Stimulated activated naive CD8-positive, alpha-beta T cell treated with anti-CD3 and anti-CD28 coated beads, Interleukin-15, amount 100 ng/mL, for 72 hours (primary cell): ENCODE data around the gene HSPG2.

Experiments used
- ATAC-seq: fragments of 150-1000 bp; cut with Tn5 transposase; 2 replicates; pipeline ENCODE4 v1.10.0; 2021; ENCODE audit warnings: mild to moderate bottlenecking, moderate library complexity
- DNase-seq, 2 donors: peaks; one replicate each; pipeline ENCODE4 v3.0.0; 2021 to 2022
- H3K27ac Mint-ChIP-seq, 2 donors: one replicate each; pipeline ENCODE4 v1.8.0; 2022; ENCODE audit warnings: mild to moderate bottlenecking in 2 of 2, mixed read lengths in 2 of 2, moderate library complexity in 2 of 2
- H3K27me3 Mint-ChIP-seq: one replicate; pipeline ENCODE4 v1.8.0; 2022; ENCODE audit warnings: mixed read lengths
- H3K4me1 Mint-ChIP-seq: one replicate; pipeline ENCODE4 v1.8.0; 2022; ENCODE audit warnings: mild to moderate bottlenecking, mixed read lengths
- H3K4me3 Mint-ChIP-seq, 2 donors: one replicate each; pipeline ENCODE4 v1.8.0; 2022; ENCODE audit warnings: mild to moderate bottlenecking in 2 of 2, mixed read lengths in 2 of 2, moderate library complexity in 1 of 2
- H3K9me3 Mint-ChIP-seq, 2 donors: one replicate each; pipeline ENCODE4 v1.8.0; 2022; ENCODE audit warnings: mixed read lengths in 2 of 2

The HSPG2 gene

GRCh38 chr1:21852282-21853130 is 84.6 kb downstream of the HSPG2 start:
- ATAC-seq (no peak), DNase-seq (no peak)
- H3K4me1 Mint-ChIP-seq = peaks cover 7% of the 10 kb centered on the region
- H3K4me3 Mint-ChIP-seq = no peak overlapping the region
- peak overlapping the region in 1 of 2 donors; percentile 90 for H3K27ac Mint-ChIP-seq
- H3K27me3 Mint-ChIP-seq = no peaks in the 10 kb centered on the region
- H3K9me3 Mint-ChIP-seq = no peaks in the 10 kb centered on the region

- Mint-ChIP-seq H3K9me3 (no peaks in the 10 kb centered on the region), H3K4me3 (no peak overlapping the region), H3K27ac (no peak overlapping the region), H3K27me3 (no peaks in the 10 kb centered on the region), H3K4me1 (peaks cover 5% of the 10 kb centered on the region)
- ATAC-seq (no peak), DNase-seq (no peak)
These were observed 85.5 kb downstream of the HSPG2 start for GRCh38 chr1:21851430-21852250.

DNA sequence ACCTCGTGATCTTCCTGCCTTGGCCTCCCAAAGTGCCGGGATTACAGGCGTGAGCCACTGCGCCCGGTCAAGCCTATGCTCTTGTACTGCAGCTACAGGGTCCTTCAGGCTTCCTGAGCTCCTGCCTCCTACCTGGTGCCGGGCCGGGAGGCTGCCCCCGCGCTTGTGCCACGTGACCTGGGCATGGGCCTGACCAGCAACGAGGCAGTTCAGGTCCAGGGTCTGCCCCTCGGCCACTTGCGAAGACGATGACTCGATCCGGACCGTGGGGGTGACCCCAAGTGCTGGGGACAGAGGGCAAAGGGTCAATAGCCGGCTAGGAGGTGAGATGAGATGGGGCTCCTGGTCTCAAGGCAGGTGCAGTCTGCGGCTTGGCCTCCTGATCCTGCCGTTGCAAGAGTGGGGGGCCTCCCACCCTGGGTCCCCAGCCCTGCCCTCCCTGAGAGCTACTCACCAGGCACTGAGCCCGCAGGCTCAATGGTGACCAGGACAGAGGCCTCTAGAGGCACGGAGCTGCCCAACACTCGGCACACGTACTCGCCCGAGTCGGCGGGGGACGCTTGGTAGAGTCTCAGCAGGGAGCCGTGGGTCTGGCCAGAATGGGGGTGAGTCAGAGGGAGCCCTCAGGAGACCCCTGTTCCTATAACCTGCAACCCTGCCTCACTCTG is 87.1 kb downstream of the HSPG2 start:
- Mint-ChIP-seq H3K4me1 (peaks cover 5% of the 10 kb centered on the region), H3K27ac (no peak overlapping the region), H3K9me3 (no peaks in the 10 kb centered on the region), H3K4me3 (no peak overlapping the region), H3K27me3 (no peaks in the 10 kb centered on the region)
- DNase-seq (no peak), ATAC-seq (no peak)

- DNase-seq (no peak), ATAC-seq (no peak)
- no peaks in the 10 kb centered on the region for H3K9me3 Mint-ChIP-seq
- H3K27me3 Mint-ChIP-seq = no peaks in the 10 kb centered on the region
- no peak overlapping the region for H3K4me3 Mint-ChIP-seq
- peaks cover 5% of the 10 kb centered on the region for H3K4me1 Mint-ChIP-seq
- no peak overlapping the region for H3K27ac Mint-ChIP-seq
These were observed 88.5 kb downstream of the HSPG2 start for GRCh38 chr1:21848524-21849174.

DNA sequence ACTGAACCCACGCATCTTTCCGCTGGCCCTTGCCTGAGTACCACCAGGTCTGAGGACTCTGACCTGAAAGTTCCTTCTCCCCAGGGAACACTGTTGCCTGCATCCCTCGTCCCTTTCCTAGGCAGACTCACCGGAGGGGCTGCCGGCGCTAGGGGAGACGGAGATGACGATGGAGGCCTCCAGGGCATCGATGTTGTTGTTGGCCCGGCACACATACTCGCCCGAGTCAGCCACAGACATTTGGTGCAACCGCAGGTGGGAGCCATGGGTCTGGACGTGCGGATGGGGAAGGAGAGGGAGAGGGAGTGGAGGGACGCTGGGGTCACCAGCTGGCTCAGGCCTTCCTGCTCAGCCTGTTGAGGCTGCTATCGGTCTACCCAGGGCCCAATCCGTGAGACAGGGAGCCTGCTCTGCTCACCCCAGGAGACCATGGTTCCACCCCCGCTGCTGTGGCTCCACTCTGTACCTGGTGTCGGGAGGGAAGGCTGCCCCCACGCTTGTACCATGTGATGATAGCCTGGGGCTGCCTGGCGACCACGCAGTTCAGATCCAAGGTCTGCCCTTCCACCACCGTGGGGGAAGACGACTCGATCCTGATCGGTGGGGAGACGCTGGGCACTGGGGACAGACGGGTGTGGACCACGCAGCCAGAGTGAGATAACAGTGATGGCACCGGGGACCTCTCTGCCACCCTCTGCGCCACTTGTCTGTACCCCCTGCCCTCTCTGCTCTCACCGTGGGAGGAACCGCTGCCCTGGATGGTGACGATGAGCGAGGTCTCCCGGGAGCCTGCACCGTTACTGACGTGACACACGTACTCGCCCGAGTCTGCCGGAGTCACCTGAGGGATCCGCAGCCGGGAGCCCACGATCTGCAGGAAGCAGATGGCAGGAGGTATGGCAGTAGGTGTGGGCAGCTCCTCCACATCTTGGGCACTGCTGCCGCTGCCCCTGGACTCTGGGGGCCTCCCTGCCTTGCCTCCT is 89.6 kb downstream of the HSPG2 start:
- no peaks in the 10 kb centered on the region for H3K27me3 Mint-ChIP-seq
- DNase-seq = no peak
- H3K4me1 Mint-ChIP-seq = peaks cover 5% of the 10 kb centered on the region
- H3K27ac Mint-ChIP-seq = no peak overlapping the region
- no peak overlapping the region for H3K4me3 Mint-ChIP-seq
- ATAC-seq = peak; percentile 16
- no peaks in the 10 kb centered on the region for H3K9me3 Mint-ChIP-seq

DNA sequence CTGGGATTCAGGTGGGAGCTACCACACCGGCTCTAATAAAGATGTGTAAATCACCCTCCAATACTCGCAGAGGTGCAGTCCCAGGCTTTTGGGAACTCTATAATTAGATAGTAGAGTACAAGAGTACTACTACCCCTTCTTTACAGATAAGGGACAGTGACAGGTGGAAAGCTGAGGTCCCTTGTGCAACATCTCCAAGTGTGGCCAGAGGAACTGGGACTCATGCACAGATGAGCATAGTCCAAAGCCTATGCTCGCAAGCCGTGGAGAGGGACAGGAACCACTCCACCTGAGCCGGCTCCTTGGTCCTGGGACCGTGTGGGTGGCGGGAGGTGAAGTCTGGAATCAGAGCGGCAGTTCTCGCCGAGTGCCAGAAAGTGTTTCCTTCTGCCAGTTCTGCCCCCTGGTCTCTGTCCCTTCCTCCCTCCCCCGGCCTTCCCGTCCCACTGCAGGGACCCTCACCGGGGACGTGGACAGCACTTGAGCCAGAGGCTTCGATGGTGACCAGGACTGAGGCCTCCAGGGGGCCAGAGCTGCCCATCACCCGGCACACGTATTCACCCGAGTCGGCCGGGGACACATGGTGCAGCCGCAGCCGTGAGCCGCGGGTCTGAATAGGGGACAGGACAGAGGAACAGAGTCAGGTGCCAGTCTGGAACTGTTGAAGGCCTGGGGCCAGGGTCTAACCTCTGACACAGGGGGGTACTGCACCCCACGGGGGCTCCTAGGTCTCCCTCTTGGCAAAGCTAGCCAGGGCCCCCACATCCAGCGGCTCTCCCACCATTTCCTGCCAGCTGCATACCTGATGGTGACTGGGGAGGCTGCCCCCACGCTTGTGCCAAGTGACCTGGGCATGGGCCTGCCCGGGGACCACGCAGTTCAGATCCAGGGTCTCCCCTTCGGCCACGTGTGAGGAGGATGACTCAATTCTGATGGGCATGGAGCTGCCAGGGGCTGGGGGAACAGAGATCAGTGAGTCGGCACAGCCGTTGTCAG is 91.2 kb downstream of the HSPG2 start:
- Mint-ChIP-seq H3K27me3 (no peaks in the 10 kb centered on the region), H3K4me3 (no peak overlapping the region), H3K4me1 (no peaks in the 10 kb centered on the region), H3K27ac (no peak overlapping the region), H3K9me3 (no peaks in the 10 kb centered on the region)
- ATAC-seq (no peak), DNase-seq (no peak)

DNA sequence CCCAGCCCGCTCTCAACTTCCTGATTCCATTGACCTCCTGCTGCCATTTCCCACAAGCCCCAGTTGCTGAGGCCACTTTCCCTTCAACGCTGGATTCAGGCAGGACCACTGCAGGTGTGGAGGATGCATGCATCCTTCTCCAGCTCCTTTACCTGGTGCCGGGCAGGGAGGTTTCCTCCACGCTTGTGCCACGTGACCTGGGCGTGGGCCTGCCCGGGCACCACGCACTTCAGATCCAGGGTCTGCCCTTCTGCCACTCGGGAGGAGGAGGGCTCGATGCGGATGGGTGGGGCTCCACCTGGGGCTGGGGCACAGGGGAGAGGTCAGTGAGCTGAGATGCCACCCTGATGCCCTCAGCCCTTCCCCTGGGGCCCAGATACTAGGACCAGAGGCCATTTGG is 93.1 kb downstream of the HSPG2 start:
- DNase-seq = no peak

GRCh38 chr1:21843208-21843607 is 93.9 kb downstream of the HSPG2 start:
- DNase-seq = no peak
- no peaks in the 10 kb centered on the region for H3K27me3 Mint-ChIP-seq
- no peaks in the 10 kb centered on the region for H3K9me3 Mint-ChIP-seq
- no peak overlapping the region for H3K27ac Mint-ChIP-seq
- no peaks in the 10 kb centered on the region for H3K4me1 Mint-ChIP-seq
- ATAC-seq = no peak
- H3K4me3 Mint-ChIP-seq = no peak overlapping the region

More for the DNA sequence above, 93.1 kb downstream of the HSPG2 start:
- Mint-ChIP-seq H3K4me1 (no peaks in the 10 kb centered on the region), H3K4me3 (no peak overlapping the region), H3K9me3 (no peaks in the 10 kb centered on the region), H3K27ac (no peak overlapping the region), H3K27me3 (no peaks in the 10 kb centered on the region)
- no peak for ATAC-seq

- H3K9me3 Mint-ChIP-seq = no peaks in the 10 kb centered on the region
- no peak overlapping the region for H3K4me3 Mint-ChIP-seq
- no peaks in the 10 kb centered on the region for H3K4me1 Mint-ChIP-seq
- DNase-seq (no peak), ATAC-seq (no peak)
- H3K27ac Mint-ChIP-seq = peak overlapping the region in 1 of 2 donors; percentile 82
- no peaks in the 10 kb centered on the region for H3K27me3 Mint-ChIP-seq
These were observed 94.4 kb downstream of the HSPG2 start for GRCh38 chr1:21842606-21843162.

- no peak for ATAC-seq
- H3K9me3 Mint-ChIP-seq = no peaks in the 10 kb centered on the region
- H3K4me1 Mint-ChIP-seq = no peaks in the 10 kb centered on the region
- no peak overlapping the region for H3K27ac Mint-ChIP-seq
- H3K27me3 Mint-ChIP-seq = no peaks in the 10 kb centered on the region
- no peak overlapping the region for H3K4me3 Mint-ChIP-seq
- no peak for DNase-seq
These were observed 95.2 kb downstream of the HSPG2 start for GRCh38 chr1:21841852-21842466.

DNA sequence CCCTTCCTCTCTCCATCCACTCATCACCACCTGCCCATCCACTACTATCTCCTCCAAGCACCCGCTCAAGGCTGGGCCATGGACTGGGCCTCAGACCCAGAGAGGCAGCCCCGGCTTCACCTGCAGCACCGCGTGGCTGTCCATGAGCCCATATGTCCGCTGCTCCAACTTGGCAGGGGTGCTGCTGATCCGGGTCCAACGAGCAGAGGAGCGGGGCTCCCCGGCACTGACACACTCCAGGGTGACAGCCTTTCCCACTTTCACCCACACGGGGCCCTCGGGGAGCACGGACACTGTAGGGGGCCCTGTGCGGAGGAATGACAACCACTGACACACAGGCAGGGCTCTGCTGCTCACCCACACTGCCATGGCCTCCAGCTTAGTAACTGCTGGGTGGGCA is 96.1 kb downstream of the HSPG2 start:
- DNase-seq (no peak), ATAC-seq (no peak)
- Mint-ChIP-seq H3K4me3 (no peak overlapping the region), H3K4me1 (no peaks in the 10 kb centered on the region), H3K27ac (no peak overlapping the region), H3K27me3 (no peaks in the 10 kb centered on the region), H3K9me3 (no peaks in the 10 kb centered on the region)

DNA sequence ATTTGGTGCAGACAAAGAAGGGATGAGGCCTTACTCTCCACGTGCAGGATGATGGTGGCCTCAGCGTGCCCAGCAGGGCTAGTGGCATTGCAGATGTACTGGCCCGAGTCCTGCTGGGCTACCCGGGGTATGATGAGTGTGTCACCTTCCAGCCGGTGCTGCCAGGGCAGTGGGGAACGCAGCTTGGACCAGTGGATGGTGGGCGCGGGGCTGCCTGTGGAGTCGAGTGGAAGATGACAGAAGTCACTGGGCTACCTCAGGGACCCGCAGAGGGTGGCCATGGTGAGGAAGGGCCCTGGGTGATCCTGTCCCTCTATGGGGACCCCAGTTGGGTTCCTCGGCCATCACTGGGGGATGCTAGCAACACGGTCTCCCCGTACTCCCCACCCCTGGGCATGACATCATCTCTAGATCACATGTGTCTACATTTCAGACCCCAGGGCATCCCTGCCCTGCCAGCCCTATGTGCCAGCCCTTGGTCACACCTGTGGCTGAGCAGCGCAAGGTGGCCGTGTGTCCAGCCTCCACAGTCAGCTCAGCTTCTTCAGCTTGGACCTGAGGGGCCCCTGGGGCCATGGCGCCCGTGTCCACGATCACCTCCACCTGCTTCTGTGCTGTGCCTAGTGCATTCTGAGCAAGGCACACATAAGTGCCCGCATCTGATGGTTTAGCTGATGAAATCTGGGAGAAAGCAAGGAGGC is 97.6 kb downstream of the HSPG2 start:
- no peak overlapping the region for H3K27ac Mint-ChIP-seq
- peaks cover under 1 to 9% of the 10 kb centered on the region in 2 donors for H3K9me3 Mint-ChIP-seq
- no peaks in the 10 kb centered on the region for H3K27me3 Mint-ChIP-seq
- no peak for ATAC-seq
- no peak overlapping the region for H3K4me3 Mint-ChIP-seq
- DNase-seq = no peak
- H3K4me1 Mint-ChIP-seq = no peaks in the 10 kb centered on the region
